ENCODE measurements around the gene SLC4A3.

GRCh38 chr2:219578811-219579613, 48.4 kb upstream of the SLC4A3 start:
- TF ChIP-seq CTCF (optimal IDR thresholded peaks at IDR 0.05 in 1 of 3, IDR thresholded peaks at IDR 0.05 in 1 of 3, conservative IDR thresholded peaks at IDR 0.05 in 1 of 3; ENCODE audit: extremely low read depth in 1 of 3, insufficient read depth in 2 of 3, low read length in 3 of 3) (no peak), EZH2 (IDR thresholded peaks at IDR 0.05; ENCODE audit: low read length) (no peak)
